Gastroesophageal sphincter (tissue), 3 donors: ENCODE data around the gene SIPA1L2.

Experiments used
- EP300 ChIP-seq: sonication (generic); formaldehyde crosslinking; IDR thresholded peaks from one replicate; pipeline ENCODE4 v1.6.1; 2017; ENCODE audit warnings: antibody characterized with exemption, mild to moderate bottlenecking
- POLR2A ChIP-seq, 2 donors: fragments of 450-650 bp; IDR thresholded peaks; one replicate each; pipeline ENCODE4 v1.6.1; 2017; ENCODE audit warnings: antibody characterized with exemption in 2 of 2, mild to moderate bottlenecking in 2 of 2, moderate library complexity in 1 of 2
- POLR2AphosphoS5 ChIP-seq: sonication (generic); formaldehyde crosslinking; IDR thresholded peaks from one replicate; pipeline ENCODE4 v1.6.1; 2017; ENCODE audit warnings: antibody characterized with exemption
- TF ChIP-seq, protein P1 (sequence below), 4 experiments: fragments of 200-600 bp in 2 of 4; fragments of 450-650 bp in 2 of 4; sonication (generic) in 1 of 4; IDR thresholded peaks; one replicate each; pipeline ENCODE4 v1.5.1; 2017 to 2019; ENCODE audit warnings: antibody characterized with exemption in 4 of 4, mild to moderate bottlenecking in 2 of 4, moderate library complexity in 2 of 4

GRCh38 chr1:232650845-232651244 lies 20.9 kb upstream of the SIPA1L2 start:
- TF ChIP-seq, protein P1, sequence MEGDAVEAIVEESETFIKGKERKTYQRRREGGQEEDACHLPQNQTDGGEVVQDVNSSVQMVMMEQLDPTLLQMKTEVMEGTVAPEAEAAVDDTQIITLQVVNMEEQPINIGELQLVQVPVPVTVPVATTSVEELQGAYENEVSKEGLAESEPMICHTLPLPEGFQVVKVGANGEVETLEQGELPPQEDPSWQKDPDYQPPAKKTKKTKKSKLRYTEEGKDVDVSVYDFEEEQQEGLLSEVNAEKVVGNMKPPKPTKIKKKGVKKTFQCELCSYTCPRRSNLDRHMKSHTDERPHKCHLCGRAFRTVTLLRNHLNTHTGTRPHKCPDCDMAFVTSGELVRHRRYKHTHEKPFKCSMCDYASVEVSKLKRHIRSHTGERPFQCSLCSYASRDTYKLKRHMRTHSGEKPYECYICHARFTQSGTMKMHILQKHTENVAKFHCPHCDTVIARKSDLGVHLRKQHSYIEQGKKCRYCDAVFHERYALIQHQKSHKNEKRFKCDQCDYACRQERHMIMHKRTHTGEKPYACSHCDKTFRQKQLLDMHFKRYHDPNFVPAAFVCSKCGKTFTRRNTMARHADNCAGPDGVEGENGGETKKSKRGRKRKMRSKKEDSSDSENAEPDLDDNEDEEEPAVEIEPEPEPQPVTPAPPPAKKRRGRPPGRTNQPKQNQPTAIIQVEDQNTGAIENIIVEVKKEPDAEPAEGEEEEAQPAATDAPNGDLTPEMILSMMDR (IDR thresholded peaks at IDR 0.05), result no peak
- TF ChIP-seq POLR2A (IDR thresholded peaks at IDR 0.05) (no peak), POLR2AphosphoS5 (no peak), EP300 (no peak)
